Stimulated activated naive B cell treated with anti-CD40 and anti-IgM and Interleukin-4, amounts not matched to agents 10 μg/mL and 1 μg/mL and 100 μg/mL, for 72 hours (primary cell): ENCODE measurements around the gene POLDIP2.

Source experiments
- ATAC-seq, 2 donors: fragments of 150-1000 bp; cut with Tn5 transposase; replicated peaks; 2 replicates each; pipeline ENCODE4 v1.10.0; 2021; ENCODE audit warnings: moderate library complexity in 1 of 2
- DNase-seq: peaks from one replicate; pipeline ENCODE4 v3.0.0; 2021
- H3K27ac Mint-ChIP-seq: one replicate; pipeline ENCODE4 v1.8.0; 2022; ENCODE audit warnings: mild to moderate bottlenecking, mixed read lengths
- H3K27me3 Mint-ChIP-seq, 2 donors: one replicate each; pipeline ENCODE4 v1.8.0; 2022; ENCODE audit warnings: mixed read lengths in 2 of 2
- H3K36me3 Mint-ChIP-seq, 2 donors: one replicate each; pipeline ENCODE4 v1.8.0; 2022; ENCODE audit warnings: mixed read lengths in 2 of 2, mild to moderate bottlenecking in 1 of 2
- H3K4me1 Mint-ChIP-seq, 2 donors: one replicate each; pipeline ENCODE4 v1.8.0; 2022; ENCODE audit warnings: mixed read lengths in 2 of 2, mild to moderate bottlenecking in 1 of 2
- H3K4me3 Mint-ChIP-seq, 2 donors: one replicate each; pipeline ENCODE4 v1.8.0; 2022; ENCODE audit warnings: mild to moderate bottlenecking in 2 of 2, mixed read lengths in 2 of 2, moderate library complexity in 1 of 2
- H3K9me3 Mint-ChIP-seq, 2 donors: one replicate each; pipeline ENCODE4 v1.8.0; 2022; ENCODE audit warnings: mixed read lengths in 2 of 2, mild to moderate bottlenecking in 1 of 2

The POLDIP2 gene

DNA sequence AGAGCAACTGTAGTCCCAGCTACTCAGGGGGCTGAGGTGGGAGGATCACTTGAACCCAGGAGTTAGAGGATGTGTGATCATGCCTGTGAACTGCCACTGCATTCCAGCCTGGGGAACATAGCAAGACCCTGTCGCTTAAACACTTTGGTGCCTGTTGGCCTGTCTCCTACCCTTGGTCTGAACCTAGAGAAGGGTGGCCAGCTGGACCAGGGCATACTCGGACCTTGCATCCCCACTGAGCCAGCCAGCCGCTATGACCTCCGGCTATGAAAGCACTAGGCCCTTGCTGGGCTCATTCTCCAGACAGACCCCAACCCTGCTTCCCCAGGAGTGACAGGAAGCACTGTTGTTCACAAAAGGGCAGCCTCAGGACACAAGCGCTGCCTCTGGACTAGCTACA is 26.7 kb downstream of the POLDIP2 start:
- ATAC-seq = no peak
- Mint-ChIP-seq H3K4me1 (peaks cover 16 to 28% of the 10 kb centered on the region in 2 donors), H3K9me3 (no peaks in the 10 kb centered on the region), H3K4me3 (no peak overlapping the region), H3K36me3 (peaks cover 21 to 29% of the 10 kb centered on the region in 2 donors), H3K27me3 (no peaks in the 10 kb centered on the region), H3K27ac (peak overlapping the region; percentile 42)
- DNase-seq = no peak

DNA sequence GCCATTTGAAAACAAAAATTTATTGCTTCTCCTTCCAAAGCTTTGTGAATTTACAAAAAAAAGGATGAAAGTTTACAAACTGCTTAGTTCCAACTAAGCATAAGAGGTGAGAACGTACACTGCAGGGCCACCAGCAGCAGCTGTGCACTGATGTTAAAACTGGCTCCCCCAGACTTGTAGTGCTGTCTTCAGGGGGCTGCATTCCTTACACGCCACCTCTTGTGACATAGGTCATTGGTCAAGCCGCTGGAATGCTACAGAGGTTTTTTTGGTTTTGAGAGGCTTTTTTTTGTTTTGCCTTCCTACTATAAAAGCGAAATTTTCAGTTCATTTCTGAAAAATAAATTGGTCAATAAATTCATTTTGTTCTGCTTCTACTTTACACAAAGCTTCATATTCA is 29.0 kb downstream of the POLDIP2 start:
- no peak overlapping the region for H3K4me3 Mint-ChIP-seq
- no peaks in the 10 kb centered on the region for H3K9me3 Mint-ChIP-seq
- H3K36me3 Mint-ChIP-seq = peaks cover 29 to 36% of the 10 kb centered on the region in 2 donors
- H3K27me3 Mint-ChIP-seq = no peaks in the 10 kb centered on the region
- no peak overlapping the region for H3K27ac Mint-ChIP-seq
- DNase-seq (no peak), ATAC-seq (no peak)
- peaks cover 9 to 26% of the 10 kb centered on the region in 2 donors for H3K4me1 Mint-ChIP-seq

GRCh38 chr17:28327709-28328108 is 29.6 kb downstream of the POLDIP2 start:
- H3K4me1 Mint-ChIP-seq = peaks cover 9 to 20% of the 10 kb centered on the region in 2 donors
- H3K36me3 Mint-ChIP-seq = peaks cover 29 to 39% of the 10 kb centered on the region in 2 donors
- H3K4me3 Mint-ChIP-seq = no peak overlapping the region
- no peak for DNase-seq
- H3K27ac Mint-ChIP-seq = no peak overlapping the region
- H3K27me3 Mint-ChIP-seq = no peaks in the 10 kb centered on the region
- no peak for ATAC-seq
- H3K9me3 Mint-ChIP-seq = no peaks in the 10 kb centered on the region

GRCh38 chr17:28327031-28327607 is 30.2 kb downstream of the POLDIP2 start:
- H3K36me3 Mint-ChIP-seq = peaks cover 33 to 42% of the 10 kb centered on the region in 2 donors
- no peak for DNase-seq
- H3K4me3 Mint-ChIP-seq = peak overlapping the region in 1 of 2 donors; percentile 22
- peak; percentile 87 to 94 for ATAC-seq
- H3K4me1 Mint-ChIP-seq = peaks cover 9 to 17% of the 10 kb centered on the region in 2 donors
- H3K27me3 Mint-ChIP-seq = no peaks in the 10 kb centered on the region
- no peaks in the 10 kb centered on the region for H3K9me3 Mint-ChIP-seq
- peak overlapping the region; percentile 51 for H3K27ac Mint-ChIP-seq

DNA sequence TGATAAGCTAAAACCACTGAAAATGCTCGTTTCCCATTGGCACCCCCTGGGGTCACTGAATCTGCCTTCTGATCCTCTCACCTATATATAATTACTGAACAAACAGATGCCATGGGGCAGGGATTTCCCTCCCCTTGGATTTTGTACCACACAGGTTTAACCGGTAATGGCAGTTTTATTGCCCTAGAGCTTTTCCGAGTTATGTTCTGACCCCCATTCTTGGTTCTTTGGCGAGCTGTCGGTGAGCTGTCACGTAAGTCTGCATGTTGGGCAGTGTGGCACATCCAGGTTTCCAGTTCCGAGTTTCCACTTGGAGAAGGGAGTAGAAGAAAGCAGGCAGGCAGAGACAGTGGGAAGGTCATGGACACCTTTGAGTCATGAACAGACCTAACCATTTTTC is 31.2 kb downstream of the POLDIP2 start:
- no peaks in the 10 kb centered on the region for H3K27me3 Mint-ChIP-seq
- peak overlapping the region; percentile 11 for H3K27ac Mint-ChIP-seq
- ATAC-seq (no peak), DNase-seq (no peak)
- peaks cover 34 to 40% of the 10 kb centered on the region in 2 donors for H3K36me3 Mint-ChIP-seq
- H3K9me3 Mint-ChIP-seq = no peaks in the 10 kb centered on the region
- peaks cover 12 to 24% of the 10 kb centered on the region in 2 donors for H3K4me1 Mint-ChIP-seq
- H3K4me3 Mint-ChIP-seq = no peak overlapping the region

- H3K4me3 Mint-ChIP-seq = no peak overlapping the region
- ATAC-seq (no peak), DNase-seq (no peak)
- no peaks in the 10 kb centered on the region for H3K9me3 Mint-ChIP-seq
- no peak overlapping the region for H3K27ac Mint-ChIP-seq
- peaks cover 37 to 49% of the 10 kb centered on the region in 2 donors for H3K36me3 Mint-ChIP-seq
- peaks cover 17 to 31% of the 10 kb centered on the region in 2 donors for H3K4me1 Mint-ChIP-seq
- H3K27me3 Mint-ChIP-seq = no peaks in the 10 kb centered on the region
Measured at GRCh38 chr17:28325211-28325610, 32.1 kb downstream of the POLDIP2 start.

DNA sequence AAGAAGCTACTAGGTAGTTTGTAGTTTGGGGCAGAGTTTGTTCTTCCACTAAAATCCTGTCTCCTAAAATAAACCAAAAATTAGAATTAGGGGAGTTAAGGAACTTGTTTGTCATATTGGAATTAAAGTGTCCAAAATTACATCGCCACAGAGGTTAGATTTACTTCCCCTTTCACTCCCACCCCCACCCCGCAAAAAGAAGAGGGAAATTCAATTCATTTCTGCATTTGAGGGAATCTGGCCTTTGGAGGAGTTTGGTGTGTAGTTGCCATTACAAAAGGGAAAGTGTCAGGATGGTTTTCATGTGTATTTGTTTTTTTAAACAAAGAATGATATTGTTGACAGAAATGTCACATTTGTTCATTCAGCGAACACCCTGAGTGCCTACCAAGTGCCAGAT is 32.5 kb downstream of the POLDIP2 start:
- no peak for ATAC-seq
- H3K27ac Mint-ChIP-seq = no peak overlapping the region
- H3K9me3 Mint-ChIP-seq = no peaks in the 10 kb centered on the region
- peaks cover 41 to 53% of the 10 kb centered on the region in 2 donors for H3K36me3 Mint-ChIP-seq
- no peak overlapping the region for H3K4me3 Mint-ChIP-seq
- peaks cover 21 to 36% of the 10 kb centered on the region in 2 donors for H3K4me1 Mint-ChIP-seq
- no peaks in the 10 kb centered on the region for H3K27me3 Mint-ChIP-seq
- no peak for DNase-seq

GRCh38 chr17:28324267-28324745 is 33.0 kb downstream of the POLDIP2 start:
- Mint-ChIP-seq H3K27me3 (no peaks in the 10 kb centered on the region), H3K36me3 (peaks cover 41 to 53% of the 10 kb centered on the region in 2 donors)
- ATAC-seq = no peak

DNA sequence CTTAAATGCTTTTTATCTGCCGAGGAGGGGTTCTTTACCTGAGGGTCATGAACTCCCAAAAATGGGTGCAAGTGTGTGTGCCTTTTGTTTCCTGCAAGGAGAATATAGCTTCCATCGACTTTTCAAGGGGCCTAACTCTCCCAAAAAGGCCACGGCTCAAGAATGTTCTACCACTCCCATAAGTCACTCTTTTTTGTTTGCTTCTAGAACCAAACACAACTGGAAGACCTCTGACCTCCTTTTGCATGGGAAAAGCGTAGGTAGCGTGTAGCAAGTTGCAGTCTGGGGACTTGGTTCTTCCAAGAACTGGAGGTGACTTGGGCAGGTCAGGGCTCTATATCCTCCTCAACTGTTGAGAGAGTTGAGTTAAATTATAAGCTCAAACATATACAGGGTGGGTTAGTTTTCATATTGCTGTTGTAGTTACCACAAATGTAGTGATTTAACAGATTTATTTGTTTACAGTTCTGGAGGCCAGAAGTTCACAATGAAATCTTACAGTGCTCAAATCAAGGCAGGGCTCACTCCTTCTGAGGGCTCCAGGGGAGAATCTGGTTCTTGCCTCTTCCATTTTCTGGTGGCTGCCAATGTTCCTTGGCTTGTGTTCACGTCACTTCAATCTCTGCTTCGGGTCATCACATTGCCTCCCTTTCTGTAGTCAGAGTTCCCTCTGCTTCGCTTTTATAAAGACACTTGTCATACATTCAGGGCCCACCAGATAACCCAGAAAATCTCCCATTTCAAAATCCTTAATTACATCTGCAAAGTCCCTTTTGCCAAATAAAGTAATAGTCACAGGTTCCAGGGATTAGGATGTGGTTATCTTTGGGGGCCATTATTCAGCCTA is 36.9 kb downstream of the POLDIP2 start:
- no peak for DNase-seq
- peak overlapping the region; percentile 91 for H3K27ac Mint-ChIP-seq
- peak overlapping the region; percentile 91 to 96 for H3K4me3 Mint-ChIP-seq
- peaks cover 35 to 55% of the 10 kb centered on the region in 2 donors for H3K4me1 Mint-ChIP-seq
- peaks cover 8 to 14% of the 10 kb centered on the region in 2 donors for H3K27me3 Mint-ChIP-seq
- no peaks in the 10 kb centered on the region for H3K9me3 Mint-ChIP-seq
- H3K36me3 Mint-ChIP-seq = peaks cover 31 to 51% of the 10 kb centered on the region in 2 donors
- ATAC-seq = no peak

More at GRCh38 chr17:28324267-28324745, 33.0 kb downstream of the POLDIP2 start:
- Mint-ChIP-seq H3K9me3 (no peaks in the 10 kb centered on the region), H3K4me3 (no peak overlapping the region), H3K4me1 (peaks cover 21 to 40% of the 10 kb centered on the region in 2 donors), H3K27ac (no peak overlapping the region)
- no peak for DNase-seq

GRCh38 chr17:28319598-28319935 is 37.8 kb downstream of the POLDIP2 start:
- H3K9me3 Mint-ChIP-seq = no peaks in the 10 kb centered on the region
- H3K4me1 Mint-ChIP-seq = peaks cover 30 to 46% of the 10 kb centered on the region in 2 donors
- ATAC-seq (no peak), DNase-seq (no peak)
- peak overlapping the region; percentile 91 to 96 for H3K4me3 Mint-ChIP-seq
- H3K36me3 Mint-ChIP-seq = peaks cover 26 to 46% of the 10 kb centered on the region in 2 donors
- peak overlapping the region; percentile 98 for H3K27ac Mint-ChIP-seq
- H3K27me3 Mint-ChIP-seq = peaks cover 8 to 14% of the 10 kb centered on the region in 2 donors

GRCh38 chr17:28318759-28319597 is 38.3 kb downstream of the POLDIP2 start, which contains the start of gene TMEM97:
TMEM97 (plus strand) TSS chr17:28319200; CDS start chr17:28319240, 40 bp downstream.
- Mint-ChIP-seq H3K4me1 (peaks cover 30 to 44% of the 10 kb centered on the region in 2 donors), H3K27me3 (peaks cover 8 to 14% of the 10 kb centered on the region in 2 donors), H3K4me3 (peak within 1 kb of the TSS; percentile 91 to 96), H3K9me3 (no peaks in the 10 kb centered on the region), H3K36me3 (peaks cover 26 to 46% of the 10 kb centered on the region in 2 donors), H3K27ac (peak within 1 kb of the TSS; percentile 98)
- ATAC-seq (peak; percentile 97 to 98), DNase-seq (peak; percentile 94)

DNA sequence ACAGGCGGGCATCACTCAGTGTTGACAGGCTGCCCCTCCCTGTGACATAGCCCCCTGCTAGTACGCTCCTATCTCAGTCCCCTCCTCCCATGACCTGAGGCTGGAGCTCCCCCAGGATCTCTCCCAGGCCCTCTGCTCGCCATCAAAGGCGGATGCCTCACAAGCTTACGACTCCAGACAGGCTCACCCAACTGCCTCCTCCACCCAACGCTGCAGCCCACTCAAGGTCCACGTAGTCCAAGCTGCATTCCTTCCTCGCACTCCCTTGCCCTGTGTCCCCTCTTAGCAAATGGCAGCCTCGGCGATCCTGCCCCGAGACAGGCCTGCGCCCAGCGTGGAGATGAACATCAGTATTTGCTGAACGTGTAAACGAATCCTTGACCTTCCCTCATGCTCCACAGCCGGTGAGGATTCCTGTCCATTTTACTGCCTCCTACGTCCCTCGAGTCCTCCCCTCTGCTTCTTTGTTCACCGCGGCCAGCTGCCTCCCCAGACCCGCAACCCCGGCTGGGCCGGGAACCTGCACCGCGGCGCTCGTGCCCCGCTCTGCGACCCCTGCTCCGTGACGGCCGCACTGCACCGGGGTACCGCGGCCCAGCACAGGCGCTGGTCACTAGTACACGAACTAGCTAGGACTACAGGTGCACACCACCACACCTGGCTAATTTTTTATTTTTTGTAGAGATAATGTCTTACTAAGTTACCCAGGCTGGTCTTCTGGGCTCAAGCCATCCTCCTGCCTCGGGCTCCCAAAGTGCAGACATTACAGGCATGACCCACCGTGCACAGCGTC is 39.2 kb downstream of the POLDIP2 start:
- DNase-seq (no peak), ATAC-seq (peak; percentile 11 to 17)
- Mint-ChIP-seq H3K4me1 (peaks cover 30 to 44% of the 10 kb centered on the region in 2 donors), H3K27ac (peak overlapping the region; percentile 98), H3K36me3 (peaks cover 26 to 45% of the 10 kb centered on the region in 2 donors), H3K4me3 (peak overlapping the region; percentile 91 to 96), H3K9me3 (no peaks in the 10 kb centered on the region), H3K27me3 (peaks cover 8 to 14% of the 10 kb centered on the region in 2 donors)
